ENCODE measurements around the gene ZNF467.

Gene ZNF467

DNA sequence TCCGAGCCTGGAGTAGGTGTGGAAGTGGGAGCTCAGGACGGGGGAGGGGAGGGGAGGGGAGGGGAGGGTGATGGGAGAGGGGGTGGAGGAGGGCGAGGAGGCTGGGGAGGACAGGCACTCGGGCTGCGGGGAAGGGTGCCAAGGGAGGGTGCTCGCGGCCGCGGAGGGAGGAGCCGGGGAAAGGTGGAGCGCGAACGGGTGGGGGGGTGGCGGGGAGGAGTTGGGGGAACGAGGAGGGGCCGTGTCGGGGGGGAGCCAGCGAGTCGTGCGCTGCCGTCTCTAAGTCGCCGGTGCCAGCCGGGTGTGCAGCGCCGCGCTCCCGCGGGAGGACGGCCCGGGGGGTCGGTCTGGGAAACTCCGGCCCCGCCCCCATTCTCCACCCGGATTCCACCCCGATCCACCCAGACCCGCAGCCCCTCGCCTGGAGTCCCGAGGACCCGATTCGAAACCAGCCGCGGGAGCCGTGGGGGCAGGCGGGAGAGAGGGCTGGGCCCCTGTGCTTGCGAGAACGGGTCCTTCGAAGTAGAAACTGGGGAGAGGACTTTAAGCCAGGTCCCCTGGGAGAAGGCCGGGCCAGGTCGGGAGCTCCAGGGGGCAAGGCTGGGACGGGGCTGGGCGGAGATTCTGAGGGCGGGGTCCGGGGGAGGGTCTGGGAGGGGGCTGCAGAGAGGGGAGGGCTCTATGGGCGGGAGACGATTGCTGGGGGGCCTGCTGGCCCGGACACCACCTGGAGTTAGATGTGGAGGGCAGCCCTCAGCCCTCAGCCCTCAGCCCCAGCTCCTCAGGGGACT lies at the start of gene ZNF467:
TSS of gene ZNF467 (minus strand) at position 143 of the 791 bp plus-strand sequence. CDS start 2,556 bp downstream, outside the sequence.
- no peak for TF ChIP-seq CTCF (IDR thresholded peaks at IDR 0.05)
- TF ChIP-seq ZFX (IDR thresholded peaks at IDR 0.05; ENCODE audit: borderline replicate concordance) = no peak
- H3K27ac ChIP-seq = peak within 1 kb of the TSS; percentile 88

- TF ChIP-seq ZFX (IDR thresholded peaks at IDR 0.05; ENCODE audit: borderline replicate concordance) = no peak
- no peak overlapping the region for H3K27ac ChIP-seq
Observed at GRCh38 chr7:149822353-149822943, 49.1 kb upstream of the ZNF467 start.

DNA sequence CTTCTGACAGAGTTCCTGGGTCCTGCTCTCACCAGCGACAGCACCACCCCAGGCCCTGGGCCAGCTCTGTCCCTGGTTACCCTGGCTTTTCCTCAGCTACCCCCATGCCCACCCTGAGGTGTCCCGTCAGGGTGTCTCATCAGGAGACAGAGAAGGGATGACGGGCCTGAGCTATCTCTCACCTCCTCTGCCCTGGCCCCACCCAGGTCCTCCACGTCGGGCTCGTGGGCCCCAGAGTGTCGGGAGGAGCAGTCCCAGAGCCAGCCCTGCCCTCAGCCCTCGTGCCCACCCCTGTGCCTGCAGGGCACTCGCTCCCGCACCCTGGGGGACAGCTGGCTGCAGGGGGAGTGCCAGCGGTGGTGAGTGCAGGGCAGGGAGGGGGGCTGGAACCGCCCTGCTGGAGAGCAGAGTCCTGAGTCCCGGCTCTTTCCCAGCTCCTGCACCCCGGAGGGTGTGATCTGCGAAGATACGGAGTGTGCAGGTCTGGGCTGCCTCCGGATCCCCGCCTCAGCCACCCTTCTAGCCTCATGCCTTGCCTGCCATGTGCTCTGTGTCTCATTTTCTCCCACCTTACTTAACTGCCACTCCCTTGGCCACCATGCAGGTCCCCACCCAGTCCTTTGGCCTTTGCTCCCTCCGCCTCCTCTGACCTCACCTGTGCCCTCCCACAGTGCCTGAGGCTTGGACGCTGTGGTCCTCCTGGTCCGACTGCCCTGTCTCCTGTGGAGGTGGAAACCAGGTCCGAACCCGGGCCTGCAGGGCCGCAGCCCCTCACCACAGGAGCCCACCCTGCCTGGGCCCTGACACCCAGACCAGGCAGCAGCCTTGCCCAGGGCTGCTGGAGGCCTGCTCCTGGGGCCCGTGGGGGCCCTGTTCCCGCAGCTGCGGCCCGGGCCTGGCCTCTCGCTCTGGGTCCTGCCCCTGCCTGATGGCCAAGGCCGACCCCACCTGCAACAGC lies 48.1 kb upstream of the ZNF467 start:
- no peak overlapping the region for H3K27ac ChIP-seq
- TF ChIP-seq CTCF (IDR thresholded peaks at IDR 0.05) = no peak
- no peak for TF ChIP-seq ZFX (IDR thresholded peaks at IDR 0.05; ENCODE audit: borderline replicate concordance)

DNA sequence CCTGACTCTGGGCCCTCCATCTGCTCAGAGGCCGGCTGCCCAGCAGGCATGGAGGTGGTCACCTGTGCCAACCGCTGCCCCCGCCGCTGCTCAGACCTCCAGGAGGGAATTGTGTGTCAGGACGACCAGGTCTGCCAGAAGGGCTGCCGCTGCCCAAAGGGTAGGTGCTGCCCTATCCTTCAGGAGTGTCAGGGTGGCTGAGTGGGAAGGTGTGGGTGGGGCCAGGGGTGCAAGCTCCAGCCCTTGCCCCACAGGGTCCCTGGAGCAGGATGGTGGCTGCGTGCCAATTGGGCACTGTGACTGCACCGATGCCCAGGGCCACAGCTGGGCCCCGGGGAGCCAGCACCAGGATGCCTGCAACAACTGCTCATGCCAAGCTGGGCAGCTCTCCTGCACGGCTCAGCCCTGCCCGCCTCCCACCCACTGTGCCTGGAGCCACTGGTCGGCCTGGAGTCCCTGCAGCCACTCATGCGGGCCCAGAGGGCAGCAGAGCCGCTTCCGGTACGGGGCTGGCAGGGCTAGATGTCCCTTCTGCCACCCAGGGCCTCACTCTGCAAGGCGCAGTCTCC lies 47.3 kb upstream of the ZNF467 start:
- TF ChIP-seq CTCF (IDR thresholded peaks at IDR 0.05) (no peak), ZFX (IDR thresholded peaks at IDR 0.05; ENCODE audit: borderline replicate concordance) (no peak)
- no peak overlapping the region for H3K27ac ChIP-seq

GRCh38 chr7:149819961-149820340 lies 46.6 kb upstream of the ZNF467 start:
- no peak overlapping the region for H3K27ac ChIP-seq
- TF ChIP-seq CTCF (IDR thresholded peaks at IDR 0.05) = no peak
- TF ChIP-seq ZFX (IDR thresholded peaks at IDR 0.05; ENCODE audit: borderline replicate concordance) = no peak

- no peak for TF ChIP-seq ZFX (IDR thresholded peaks at IDR 0.05; ENCODE audit: borderline replicate concordance)
- TF ChIP-seq CTCF (IDR thresholded peaks at IDR 0.05) = no peak
- H3K27ac ChIP-seq = no peak overlapping the region
Observed at GRCh38 chr7:149819141-149819960, 46.0 kb upstream of the ZNF467 start.

DNA sequence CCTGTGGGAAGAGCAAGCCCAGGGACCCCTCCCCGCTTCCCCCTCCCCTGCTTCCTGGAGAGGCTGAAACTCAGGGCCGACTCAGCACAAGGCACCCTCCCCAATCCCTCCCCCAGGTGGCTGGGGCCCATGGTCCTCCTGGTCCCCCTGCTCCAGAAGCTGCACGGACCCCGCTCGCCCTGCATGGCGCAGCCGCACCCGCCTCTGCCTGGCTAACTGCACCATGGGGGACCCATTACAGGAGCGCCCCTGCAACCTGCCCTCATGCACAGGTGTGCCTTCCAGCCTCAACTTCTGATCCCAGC lies 45.1 kb upstream of the ZNF467 start:
- H3K27ac ChIP-seq = no peak overlapping the region
- no peak for TF ChIP-seq ZFX (IDR thresholded peaks at IDR 0.05; ENCODE audit: borderline replicate concordance)
- TF ChIP-seq CTCF (IDR thresholded peaks at IDR 0.05) = no peak

All from 22Rv1 (cell line).